HG03175 (cell line): Measurements from ENCODE around the gene PRTG.
"Not testable (repeated sequence)": the region's sequence is repeated elsewhere in the genome, so short reads cannot be mapped to it uniquely, and the experiment has no call there.

Experiments
- ATAC-seq: cut with Tn5 transposase; IDR thresholded peaks from one replicate; pipeline ENCODE4 v1.9.1; 2021; ENCODE audit warnings: mild to moderate bottlenecking, moderate library complexity; ENCODE audit not compliant: unreplicated experiment

PRTG gene

DNA sequence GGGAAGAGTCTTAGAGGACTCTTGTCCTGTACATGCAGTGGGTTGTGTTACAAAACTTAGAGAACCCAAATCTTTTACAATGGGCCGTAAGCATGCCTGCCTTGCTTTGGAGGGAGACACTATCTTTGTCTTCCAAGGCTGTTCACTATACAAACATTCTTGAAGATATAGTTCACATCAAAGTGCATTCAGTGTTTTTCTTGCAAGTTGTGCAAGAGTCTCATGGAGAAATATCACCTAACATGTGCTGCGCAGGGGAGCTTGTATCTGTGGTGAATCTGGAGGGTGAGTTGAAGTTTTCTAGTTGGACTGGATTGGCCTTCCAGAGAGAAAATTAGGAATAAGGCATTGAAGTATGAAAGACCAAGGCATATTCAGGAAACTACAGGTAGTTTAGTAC lies 7.8 kb upstream of the PRTG start:
- ATAC-seq = no peak

GRCh38 chr15:55743729-55744655 lies 1.0 kb upstream of the PRTG start:
- no peak for ATAC-seq

GRCh38 chr15:55742498-55742926 lies 440 bp downstream of the PRTG start:
- ATAC-seq = no peak

DNA sequence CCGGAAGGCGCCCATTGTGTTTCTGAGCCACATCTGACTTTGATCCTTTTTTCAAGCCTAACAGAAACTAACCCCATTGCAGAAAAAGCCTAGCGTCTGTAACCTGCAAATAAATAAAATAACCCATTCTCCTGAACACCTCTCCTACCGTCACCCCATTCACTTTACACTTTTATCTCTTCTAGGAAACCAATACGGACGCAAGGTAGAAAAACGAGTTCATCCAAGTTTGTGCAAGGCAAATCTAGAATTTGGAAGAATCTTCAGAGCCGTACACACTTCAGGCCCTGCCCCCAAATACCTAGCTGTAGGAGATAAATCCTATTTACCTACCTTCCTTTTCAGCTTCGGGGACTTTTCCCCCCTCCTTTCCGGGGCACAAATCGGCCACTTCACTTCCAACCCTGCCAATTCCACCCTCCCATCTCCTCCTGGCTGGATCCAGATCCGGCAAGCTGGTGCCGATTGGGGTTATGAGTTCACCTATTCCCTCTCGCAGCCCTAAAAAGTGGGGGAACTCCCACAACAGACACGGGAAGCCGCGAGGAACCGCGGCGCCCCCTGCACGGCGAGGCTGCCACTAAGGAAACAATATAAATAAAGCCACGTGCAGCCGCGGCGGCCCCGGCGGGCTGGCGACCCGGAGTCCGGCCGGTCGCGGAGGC lies 987 bp downstream of the PRTG start:
- ATAC-seq = no peak

- no peak for ATAC-seq
Measured at GRCh38 chr15:55740981-55741832, 1.7 kb downstream of the PRTG start.

DNA sequence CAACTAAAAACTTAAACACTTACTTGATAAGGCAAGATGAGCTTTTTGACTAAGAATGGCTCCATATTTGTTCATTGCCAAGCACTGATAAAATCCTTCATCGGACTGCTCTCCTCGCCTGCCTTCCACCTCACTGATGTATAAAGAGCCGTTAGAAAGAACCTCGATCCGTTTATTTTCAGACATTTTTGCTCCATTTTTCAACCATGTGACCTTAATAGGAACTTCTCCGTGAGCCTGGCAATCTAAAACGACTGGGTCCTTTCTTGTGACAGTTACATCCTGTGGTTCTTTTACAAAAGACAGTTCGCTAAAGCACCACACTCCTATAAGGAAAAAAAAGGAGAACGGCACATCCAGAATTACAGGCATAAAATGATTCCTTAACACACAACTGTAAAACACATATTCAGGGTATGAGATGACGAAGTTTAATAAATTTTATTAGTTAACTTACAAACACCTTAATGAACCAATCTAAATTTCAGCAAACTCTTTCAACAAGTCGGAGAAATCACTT lies 2.5 kb downstream of the PRTG start:
- ATAC-seq = no peak

DNA sequence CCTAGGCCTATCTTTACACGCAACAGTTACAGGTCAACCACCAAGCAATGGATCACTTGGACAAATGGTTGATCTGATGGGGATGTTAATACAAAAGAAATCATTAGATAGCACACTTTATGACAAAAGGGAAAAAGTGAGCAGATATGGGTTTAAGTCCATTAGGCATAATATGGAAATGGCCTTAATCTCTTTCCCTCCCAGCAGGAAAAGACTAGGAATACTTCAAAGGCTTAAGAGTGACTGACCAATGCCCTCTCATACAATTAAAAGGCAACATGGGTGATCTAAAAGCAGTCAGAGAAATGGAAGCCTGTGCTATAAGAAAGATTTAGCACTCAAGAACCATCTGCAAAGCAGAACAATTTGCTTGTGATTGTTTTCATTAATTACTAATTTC lies 3.3 kb downstream of the PRTG start:
- ATAC-seq = no peak

DNA sequence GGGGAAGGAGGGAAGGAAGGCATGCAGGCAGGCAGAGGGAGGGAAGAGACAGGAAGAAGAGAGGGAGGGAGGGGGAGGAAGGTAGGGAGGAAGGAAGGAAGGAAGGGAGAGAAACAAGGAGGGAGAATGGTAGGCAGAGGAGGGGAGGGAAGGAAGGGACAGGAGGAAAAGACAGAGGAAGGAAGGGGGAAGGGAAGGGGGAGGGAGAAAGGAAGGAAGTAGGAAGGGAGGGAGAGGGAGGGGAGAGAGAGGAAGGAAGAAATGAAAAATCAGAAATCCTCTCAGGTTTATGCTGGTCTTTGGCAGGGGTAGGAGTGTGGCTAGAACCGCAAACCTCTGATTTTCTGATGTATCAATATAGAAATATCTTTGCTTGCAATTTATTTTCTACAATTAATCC lies 4.2 kb downstream of the PRTG start:
- ATAC-seq = no peak

DNA sequence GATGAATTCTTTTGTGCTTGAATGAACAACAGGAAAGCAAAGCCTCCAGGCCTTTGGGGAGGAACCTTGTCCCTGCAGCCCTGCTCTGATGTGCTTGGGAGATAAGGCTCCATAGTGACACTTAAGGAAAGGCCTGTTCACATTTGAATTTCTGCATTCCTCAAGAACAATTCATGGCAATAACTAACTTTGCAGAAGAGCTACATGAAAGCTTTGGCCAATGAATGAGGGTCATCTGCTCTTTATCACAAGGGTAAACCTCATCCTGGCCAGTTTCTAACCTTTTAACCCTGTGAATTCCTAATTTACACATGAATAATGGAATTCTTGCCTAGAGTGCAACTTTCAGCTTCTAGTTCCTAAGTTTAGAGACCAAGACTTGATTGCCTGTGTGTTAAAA lies 5.6 kb downstream of the PRTG start:
- ATAC-seq = no peak

- no peak for ATAC-seq
Measured at GRCh38 chr15:55736756-55737155, 6.2 kb downstream of the PRTG start.

GRCh38 chr15:55734641-55735040 lies 8.3 kb downstream of the PRTG start:
- ATAC-seq = no peak

- not testable (repeated sequence) for ATAC-seq
Measured at GRCh38 chr15:55733461-55733860, 9.5 kb downstream of the PRTG start.

- no peak for ATAC-seq
Measured at GRCh38 chr15:55721554-55722185, 21.3 kb downstream of the PRTG start.

DNA sequence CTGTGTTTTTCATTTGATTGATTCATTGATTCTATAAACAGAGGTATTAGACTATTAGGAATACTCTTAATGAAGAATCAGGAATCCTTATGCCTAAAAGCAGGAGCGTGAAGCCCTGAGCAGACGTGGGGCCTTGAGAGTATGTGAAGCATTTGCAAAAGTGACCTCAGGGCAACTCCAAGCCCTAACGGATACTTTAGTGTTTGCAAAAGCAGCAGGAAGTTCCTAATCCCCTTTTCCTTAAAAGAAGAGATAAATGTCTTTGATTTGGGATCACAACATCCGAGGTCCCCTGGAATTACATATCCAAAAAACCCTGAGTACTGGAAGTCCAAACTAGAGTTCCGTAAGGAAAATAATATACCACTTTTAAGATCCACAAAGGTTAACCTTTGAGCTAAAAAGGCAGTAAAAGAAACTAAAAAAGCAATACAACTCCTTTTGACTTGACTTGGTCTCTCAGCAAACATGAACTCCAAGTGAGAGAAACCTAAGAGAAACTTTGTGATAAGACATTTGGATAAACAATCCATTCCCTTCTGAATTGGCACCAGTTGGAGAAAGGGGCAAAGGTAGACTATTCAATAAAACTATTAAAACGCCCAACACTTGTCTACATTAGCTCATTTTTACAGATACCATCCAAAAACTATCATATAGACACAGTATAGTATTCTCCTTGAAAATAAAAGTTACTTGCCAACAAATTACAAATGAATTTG lies 27.4 kb downstream of the PRTG start:
- ATAC-seq = no peak

DNA sequence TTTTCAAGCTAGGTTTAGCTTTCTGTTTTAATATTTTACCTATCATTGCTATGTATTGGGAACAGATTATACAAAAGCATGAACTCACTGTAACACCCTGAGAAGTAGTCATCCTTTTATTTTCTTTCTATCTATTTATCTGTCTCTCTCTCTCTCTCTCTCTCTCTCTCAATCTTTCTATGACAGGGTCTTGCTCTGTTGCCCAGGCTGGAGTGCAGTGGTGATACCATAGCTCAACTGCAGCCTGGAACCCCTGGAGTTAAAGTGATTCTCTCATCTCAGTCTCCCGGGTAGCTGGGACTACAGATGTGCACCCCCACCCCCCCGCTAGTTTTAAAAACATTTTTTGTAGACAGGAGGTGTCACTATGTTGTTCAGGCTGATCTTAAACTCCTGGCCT lies 28.9 kb downstream of the PRTG start:
- no peak for ATAC-seq

- ATAC-seq = no peak
Measured at GRCh38 chr15:55712363-55712762, 30.6 kb downstream of the PRTG start.

GRCh38 chr15:55710286-55710685 lies 32.7 kb downstream of the PRTG start:
- ATAC-seq = no peak

GRCh38 chr15:55709458-55709857 lies 33.5 kb downstream of the PRTG start:
- no peak for ATAC-seq

DNA sequence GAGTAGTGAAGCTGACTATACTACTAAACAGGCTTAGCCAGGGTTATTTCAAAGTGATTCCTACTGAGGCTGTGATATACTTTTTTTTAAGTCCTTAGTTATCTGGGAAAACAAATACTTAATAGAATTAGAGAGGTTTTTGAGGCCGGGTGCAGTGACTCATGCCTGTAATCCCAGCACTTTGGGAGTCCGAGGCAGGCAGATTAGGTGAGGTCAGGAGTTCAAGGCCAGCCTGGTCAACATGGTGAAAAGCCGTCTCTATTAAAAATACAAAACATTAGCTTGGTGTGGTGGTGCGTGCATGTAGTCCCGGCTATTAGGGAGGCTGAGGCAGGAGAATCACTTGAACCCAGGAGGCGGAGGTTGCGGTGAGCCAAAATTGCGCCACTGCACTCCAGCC lies 34.2 kb downstream of the PRTG start:
- no peak for ATAC-seq

DNA sequence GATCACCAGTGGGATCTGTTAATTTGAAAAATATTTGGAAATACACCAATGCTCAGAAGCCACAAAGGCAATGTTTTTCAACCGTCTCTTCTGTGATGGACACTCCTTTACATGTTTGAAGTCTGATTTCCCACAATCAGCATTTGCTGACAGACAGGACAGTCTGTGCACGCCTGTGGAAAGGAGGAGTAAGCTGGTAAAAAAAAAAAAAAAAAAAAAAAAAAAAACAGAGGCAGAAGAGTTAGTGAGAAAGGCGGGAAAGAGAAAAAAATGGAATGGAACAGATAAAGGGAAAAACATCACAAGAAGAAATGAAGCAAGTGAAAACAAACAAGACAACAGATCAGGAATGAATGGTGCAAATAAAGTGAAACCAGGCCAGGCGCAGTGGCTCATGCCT lies 35.0 kb downstream of the PRTG start:
- ATAC-seq = no peak
